IPS-18a (cell line): Measurements from ENCODE around the gene FSTL5.

Experiments
- H3K27ac ChIP-seq: one replicate; pipeline ENCODE4 v1.5.1; 2013; ENCODE audit warnings: low read length
- H3K27me3 ChIP-seq: one replicate; pipeline ENCODE4 v1.6.1; 2013; ENCODE audit warnings: mild to moderate bottlenecking, low read length; ENCODE audit not compliant: control insufficient read depth, insufficient read depth
- H3K36me3 ChIP-seq: one replicate; pipeline ENCODE4 v1.6.1; 2013; ENCODE audit warnings: low read depth, low read length; ENCODE audit not compliant: control insufficient read depth
- H3K4me1 ChIP-seq: one replicate; pipeline ENCODE4 v1.6.1; 2013; ENCODE audit warnings: low read depth, low read length; ENCODE audit not compliant: control insufficient read depth
- H3K4me3 ChIP-seq: one replicate; pipeline ENCODE4 v1.5.1; 2013; ENCODE audit warnings: low read length
- H3K9ac ChIP-seq: one replicate; pipeline ENCODE4 v1.6.1; 2013; ENCODE audit warnings: mild to moderate bottlenecking, low read length, moderate library complexity
- H3K9me3 ChIP-seq: one replicate; pipeline ENCODE4 v1.6.1; 2013; ENCODE audit warnings: low read depth, low read length; ENCODE audit not compliant: control insufficient read depth

Gene FSTL5

DNA sequence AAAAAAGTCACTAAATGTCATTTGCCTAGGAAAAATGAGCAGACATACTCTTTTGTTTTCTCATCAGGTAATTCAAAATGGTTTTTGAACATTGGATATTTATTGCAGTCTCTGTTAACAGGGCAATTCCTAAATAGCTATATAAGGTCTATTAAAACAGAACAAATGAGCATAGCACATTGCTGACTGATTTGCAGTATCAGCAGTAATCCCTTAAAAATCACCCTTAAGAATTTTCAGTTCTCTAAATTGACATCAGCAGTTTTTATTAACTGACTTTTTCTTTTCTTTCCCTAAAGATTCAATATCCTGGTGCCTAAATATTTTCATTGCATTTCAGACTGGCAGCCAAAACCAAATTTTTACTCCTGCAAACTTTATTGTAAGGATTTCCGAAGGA, 270.2 kb downstream of the FSTL5 start:
- Histone ChIP-seq H3K9ac (no peak overlapping the region), H3K27me3 (no peaks in the 10 kb centered on the region), H3K4me1 (no peaks in the 10 kb centered on the region), H3K27ac (no peak overlapping the region), H3K9me3 (no peaks in the 10 kb centered on the region), H3K36me3 (no peaks in the 10 kb centered on the region), H3K4me3 (no peak overlapping the region)

- Histone ChIP-seq H3K27ac (no peak overlapping the region), H3K4me1 (no peaks in the 10 kb centered on the region), H3K9me3 (no peaks in the 10 kb centered on the region), H3K36me3 (no peaks in the 10 kb centered on the region), H3K4me3 (no peak overlapping the region), H3K27me3 (no peaks in the 10 kb centered on the region), H3K9ac (no peak overlapping the region)
These were observed 270.8 kb downstream of the FSTL5 start for GRCh38 chr4:161892951-161893350.

GRCh38 chr4:161883157-161883556, 280.6 kb downstream of the FSTL5 start:
- Histone ChIP-seq H3K36me3 (no peaks in the 10 kb centered on the region), H3K9me3 (no peaks in the 10 kb centered on the region), H3K4me3 (no peak overlapping the region), H3K27me3 (no peaks in the 10 kb centered on the region), H3K4me1 (no peaks in the 10 kb centered on the region), H3K27ac (no peak overlapping the region), H3K9ac (no peak overlapping the region)

GRCh38 chr4:161881370-161881769, 282.4 kb downstream of the FSTL5 start:
- Histone ChIP-seq H3K27me3 (no peaks in the 10 kb centered on the region), H3K36me3 (no peaks in the 10 kb centered on the region), H3K9ac (no peak overlapping the region), H3K4me3 (no peak overlapping the region), H3K4me1 (no peaks in the 10 kb centered on the region), H3K9me3 (no peaks in the 10 kb centered on the region), H3K27ac (no peak overlapping the region)

DNA sequence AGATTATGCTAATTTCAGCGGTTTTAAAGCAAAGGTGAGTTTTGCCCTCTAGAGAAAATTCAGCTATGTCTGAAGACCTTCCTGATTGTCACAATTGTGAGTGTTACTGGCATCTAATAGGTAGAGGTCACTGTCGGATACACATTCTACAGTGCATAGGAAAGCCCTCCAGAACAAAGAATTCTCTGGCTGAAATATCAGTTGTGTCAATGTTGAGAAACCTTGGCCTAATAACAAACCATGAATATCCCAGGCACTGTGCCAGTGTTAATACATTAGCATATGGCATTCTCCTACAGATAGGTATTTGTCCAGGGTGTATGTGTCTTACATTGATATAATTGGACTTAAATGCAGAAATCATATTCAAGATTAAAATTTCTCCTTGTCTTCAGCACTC, 294.3 kb downstream of the FSTL5 start:
- no peaks in the 10 kb centered on the region for H3K4me1 ChIP-seq
- no peaks in the 10 kb centered on the region for H3K9me3 ChIP-seq
- H3K9ac ChIP-seq = no peak overlapping the region
- H3K27me3 ChIP-seq = no peaks in the 10 kb centered on the region
- no peak overlapping the region for H3K27ac ChIP-seq
- H3K36me3 ChIP-seq = no peaks in the 10 kb centered on the region
- no peak overlapping the region for H3K4me3 ChIP-seq

DNA sequence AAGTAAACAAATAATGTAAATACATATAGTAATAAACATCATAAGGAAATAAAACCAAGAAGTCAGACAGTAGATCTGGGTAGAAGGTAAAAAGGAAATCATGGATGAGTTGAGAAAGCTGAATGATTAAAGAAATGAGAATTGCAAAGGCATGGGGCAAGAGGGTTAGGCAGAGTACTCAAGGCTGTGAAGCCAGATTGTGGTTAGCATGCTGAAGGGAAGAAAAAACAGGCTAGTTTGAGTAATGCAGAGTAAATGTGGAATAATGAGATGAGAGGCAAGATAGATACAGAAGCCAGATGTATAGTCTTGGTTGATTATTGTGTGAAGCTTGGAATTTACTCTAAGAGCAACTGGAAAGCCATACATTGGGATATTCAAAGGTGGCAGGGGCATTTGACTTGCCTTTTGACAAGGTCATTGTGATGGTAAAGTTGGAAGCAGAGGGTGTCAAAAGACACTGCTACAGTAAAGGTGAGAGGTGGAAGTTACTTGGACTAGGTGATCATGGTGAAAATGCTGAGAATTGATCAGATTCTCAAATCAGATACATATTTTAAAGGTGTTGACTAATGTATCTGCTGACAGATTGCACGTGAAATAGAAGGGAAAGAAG, 307.0 kb downstream of the FSTL5 start:
- Histone ChIP-seq H3K9ac (no peak overlapping the region), H3K9me3 (no peaks in the 10 kb centered on the region), H3K4me3 (no peak overlapping the region), H3K27ac (no peak overlapping the region), H3K4me1 (peaks cover 7% of the 10 kb centered on the region), H3K36me3 (no peaks in the 10 kb centered on the region), H3K27me3 (no peaks in the 10 kb centered on the region)

- no peaks in the 10 kb centered on the region for H3K36me3 ChIP-seq
These were observed 313.2 kb downstream of the FSTL5 start for GRCh38 chr4:161850631-161851030.

GRCh38 chr4:161841759-161842158, 322.0 kb downstream of the FSTL5 start:
- H3K27me3 ChIP-seq = no peaks in the 10 kb centered on the region
- H3K27ac ChIP-seq = no peak overlapping the region
- no peaks in the 10 kb centered on the region for H3K9me3 ChIP-seq
- no peaks in the 10 kb centered on the region for H3K36me3 ChIP-seq
- no peaks in the 10 kb centered on the region for H3K4me1 ChIP-seq
- no peak overlapping the region for H3K9ac ChIP-seq
- H3K4me3 ChIP-seq = no peak overlapping the region

More at GRCh38 chr4:161850631-161851030, 313.2 kb downstream of the FSTL5 start:
- Histone ChIP-seq H3K4me1 (no peaks in the 10 kb centered on the region), H3K9ac (no peak overlapping the region), H3K4me3 (no peak overlapping the region), H3K27me3 (no peaks in the 10 kb centered on the region), H3K27ac (no peak overlapping the region), H3K9me3 (no peaks in the 10 kb centered on the region)

- no peak overlapping the region for H3K9ac ChIP-seq
- H3K4me3 ChIP-seq = no peak overlapping the region
- H3K36me3 ChIP-seq = no peaks in the 10 kb centered on the region
- no peaks in the 10 kb centered on the region for H3K4me1 ChIP-seq
- H3K9me3 ChIP-seq = peaks cover 2% of the 10 kb centered on the region
- H3K27ac ChIP-seq = no peak overlapping the region
- no peaks in the 10 kb centered on the region for H3K27me3 ChIP-seq
These were observed 334.2 kb downstream of the FSTL5 start for GRCh38 chr4:161829591-161829990.

DNA sequence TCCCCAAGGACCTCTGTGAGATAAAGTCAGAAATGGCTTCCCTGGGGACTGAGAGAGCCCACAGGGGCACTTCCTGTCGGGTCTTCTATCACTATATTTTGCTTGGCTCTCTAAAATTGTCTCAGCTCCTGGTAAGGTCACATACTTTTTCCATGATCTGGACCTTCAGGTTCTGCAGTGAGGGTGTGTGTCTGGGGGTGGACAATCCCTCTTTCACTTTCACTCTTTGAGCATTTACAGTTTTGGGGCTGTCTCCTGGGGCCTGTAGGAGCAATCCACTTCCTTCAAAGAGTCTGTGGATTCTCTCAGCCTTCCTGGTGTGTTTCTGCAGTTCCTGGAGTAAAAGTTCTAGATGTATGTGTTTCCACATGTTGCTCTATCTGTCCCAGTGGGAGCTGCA, 335.7 kb downstream of the FSTL5 start:
- H3K4me1 ChIP-seq = no peaks in the 10 kb centered on the region
- H3K27me3 ChIP-seq = no peaks in the 10 kb centered on the region
- no peak overlapping the region for H3K9ac ChIP-seq
- H3K9me3 ChIP-seq = peaks cover 2% of the 10 kb centered on the region
- H3K27ac ChIP-seq = no peak overlapping the region
- no peak overlapping the region for H3K4me3 ChIP-seq
- H3K36me3 ChIP-seq = no peaks in the 10 kb centered on the region

GRCh38 chr4:161827013-161827412, 336.8 kb downstream of the FSTL5 start:
- H3K9ac ChIP-seq = no peak overlapping the region
- no peaks in the 10 kb centered on the region for H3K36me3 ChIP-seq
- no peaks in the 10 kb centered on the region for H3K27me3 ChIP-seq
- no peak overlapping the region for H3K27ac ChIP-seq
- peaks cover 11% of the 10 kb centered on the region for H3K9me3 ChIP-seq
- H3K4me1 ChIP-seq = no peaks in the 10 kb centered on the region
- H3K4me3 ChIP-seq = no peak overlapping the region

DNA sequence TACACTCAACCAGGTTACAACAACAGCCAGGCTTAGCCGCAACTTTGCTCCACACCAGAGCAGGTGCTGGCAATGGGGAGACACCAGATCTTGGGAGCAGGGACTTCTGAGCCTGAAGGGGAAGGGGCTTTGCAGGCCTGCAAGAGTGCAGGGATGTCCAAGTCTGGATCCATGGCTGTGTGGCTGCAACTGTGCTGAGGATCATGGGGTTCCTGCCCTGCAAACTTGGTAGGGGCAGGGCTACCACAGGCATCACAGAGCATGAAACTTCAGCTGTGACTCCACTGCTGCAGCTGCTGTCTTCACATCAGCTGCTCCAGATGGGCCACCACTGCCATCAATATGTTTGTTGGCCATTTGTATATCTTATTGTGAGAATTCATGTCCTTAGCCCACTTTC, 340.4 kb downstream of the FSTL5 start:
- Histone ChIP-seq H3K27ac (no peak overlapping the region), H3K9me3 (peaks cover 12% of the 10 kb centered on the region), H3K36me3 (no peaks in the 10 kb centered on the region), H3K4me3 (no peak overlapping the region), H3K27me3 (no peaks in the 10 kb centered on the region), H3K4me1 (no peaks in the 10 kb centered on the region), H3K9ac (no peak overlapping the region)
